K562 (cell line): ENCODE measurements around the gene ZNF474. TPM values are rescaled to one million over a fixed set of nuclear protein-coding genes. Genes with fewer than 3 reads are reported as not detected.
A peak's percentile ranks its signal among the peaks of the same experiment; 100 is the strongest.

Source experiments
- ATAC-seq: fragments of 200-7000 bp; cut with Tn5 transposase; 3 replicates; pipeline ENCODE4 v1.9.1; 2020; ENCODE audit warnings: moderate library complexity
- BruUV-seq: library from RNA; stranded (reverse); fragments of 400-500 nt; replicated peaks from 2 replicates; lab custom pipeline; 2021; lab: Mats Ljungman, UMichigan
- CTCF ChIA-PET: fragments of 300-600 bp; formaldehyde crosslinking; extraction: SDS; loops from one replicate; lab custom pipeline; 2021; ENCODE audit warnings: low intra/inter-chr PET ratio; lab: Yijun Ruan, JAX
- POLR2A ChIA-PET: fragments of 300-600, 350-650 bp; sonication (Branson Sonifier 250); formaldehyde crosslinking; extraction: SDS; loops from one replicate; lab custom pipeline; 2021; ENCODE audit warnings: antibody characterized with exemption, inconsistent platforms; lab: Yijun Ruan, JAX
- DNase-seq, 4 experiments: peaks; one replicate each; pipeline versions ENCODE4 v3.0.0 to v3.0.0-alpha.2; 2011 to 2018; ENCODE audit warnings: low spot score in 3 of 4, mixed read lengths in 3 of 4; ENCODE audit errors: extremely low read depth in 1 of 4
- FAIRE-seq: peaks from 2 replicates; lab custom pipeline; 2011; peaks lifted over from hg19 to GRCh38; lab: Jason Lieb, UNC
- H2AFZ ChIP-seq: 2 replicates; pipeline ENCODE4 v1.6.0; 2011; ENCODE audit warnings: low read depth, low read length, control low read depth, inconsistent platforms
- H3K27ac ChIP-seq: fragments of 200-600 bp; 3 replicates; pipeline ENCODE4 v1.8.0; 2011; ENCODE audit warnings: low read depth, mild to moderate bottlenecking, control low read depth, inconsistent platforms, low read length, moderate library complexity, mixed read lengths; ENCODE audit errors: extremely low read depth
- H3K27me3 ChIP-seq, 2 experiments: fragments of 300-600 bp in 1 of 2; 2 replicates in 1 of 2; 3 replicates in 1 of 2; pipeline versions ENCODE4 v1.6.0 to v1.8.0; 2011; ENCODE audit warnings: inconsistent platforms in 2 of 2, low read length in 2 of 2, mild to moderate bottlenecking in 1 of 2, mixed read lengths in 1 of 2, moderate library complexity in 1 of 2; ENCODE audit not compliant: control insufficient read depth in 2 of 2, insufficient read depth in 2 of 2
- H3K36me3 ChIP-seq: fragments of 300-600 bp; 3 replicates; pipeline ENCODE4 v1.8.0; 2011; ENCODE audit warnings: mild to moderate bottlenecking, low read length, inconsistent platforms; ENCODE audit not compliant: control insufficient read depth, insufficient read depth
- H3K4me1 ChIP-seq, 2 experiments: fragments of 200-600 bp in 1 of 2; replicated peaks in 1 of 2; 2 replicates in 1 of 2; 3 replicates in 1 of 2; pipeline versions ENCODE4 v1.5.1 to v1.8.0; 2011; ENCODE audit warnings: inconsistent platforms in 2 of 2, low read length in 2 of 2, mild to moderate bottlenecking in 1 of 2, mixed read lengths in 1 of 2, moderate library complexity in 1 of 2; ENCODE audit not compliant: control insufficient read depth in 2 of 2, insufficient read depth in 2 of 2
- H3K4me2 ChIP-seq: 2 replicates; pipeline ENCODE4 v1.6.1; 2011; ENCODE audit warnings: low read length, control low read depth, inconsistent platforms, mixed read lengths; ENCODE audit not compliant: insufficient read depth
- H3K4me3 ChIP-seq: fragments of 200-600 bp; sonication (generic), shearing (Covaris generic); 2 replicates; pipeline ENCODE4 v1.5.1; 2016; ENCODE audit warnings: control low read depth, inconsistent platforms
- H3K79me2 ChIP-seq: fragments of 200-600 bp; 3 replicates; pipeline ENCODE4 v1.8.0; 2011; ENCODE audit warnings: low read length, inconsistent platforms; ENCODE audit not compliant: control insufficient read depth, insufficient read depth
- H3K9ac ChIP-seq, 2 experiments: 2 replicates each; pipeline versions ENCODE4 v1.6.0 to v1.6.1; 2011; ENCODE audit warnings: low read depth in 2 of 2, low read length in 2 of 2, control low read depth in 1 of 2, inconsistent platforms in 1 of 2, mild to moderate bottlenecking in 1 of 2, mixed read lengths in 1 of 2; ENCODE audit not compliant: insufficient read depth in 1 of 2
- H3K9me1 ChIP-seq: one replicate; pipeline ENCODE4 v1.6.0; 2011; ENCODE audit warnings: inconsistent platforms, mild to moderate bottlenecking, low read length, moderate library complexity; ENCODE audit not compliant: control insufficient read depth, insufficient read depth
- H3K9me3 ChIP-seq: replicated peaks from 2 replicates; pipeline ENCODE4 v1.5.1; 2011; ENCODE audit warnings: low read depth, low read length, inconsistent platforms; ENCODE audit not compliant: control insufficient read depth, insufficient read depth
- H4K20me1 ChIP-seq: replicated peaks from 2 replicates; pipeline ENCODE4 v1.6.1; 2011; ENCODE audit warnings: low read length, inconsistent platforms, mixed read lengths; ENCODE audit not compliant: control insufficient read depth, insufficient read depth
- ASH1L ChIP-seq: fragments of 450-650 bp; IDR thresholded peaks from 2 replicates; pipeline ENCODE4 v1.6.1; 2018; ENCODE audit warnings: borderline replicate concordance, mild to moderate bottlenecking, low read depth; ENCODE audit not compliant: partially characterized antibody
- HMG20B ChIP-seq: fragments of 250-450 bp; sonication (Bioruptor Pico); IDR thresholded peaks from 2 replicates; pipeline ENCODE4 v1.5.0; 2021; ENCODE audit warnings: mild to moderate bottlenecking
- MGA ChIP-seq: fragments of 450-650 bp; IDR thresholded peaks from 2 replicates; pipeline ENCODE4 v1.6.1; 2016; ENCODE audit warnings: mild to moderate bottlenecking, moderate library complexity
- SRF ChIP-seq, 2 experiments: fragments of 250-450, 450-650 bp in 1 of 2; sonication (Bioruptor Pico) in 1 of 2; sonication (generic) in 1 of 2; formaldehyde crosslinking; IDR thresholded peaks; 2 replicates each; pipeline versions ENCODE4 v1.5.0 to v1.5.1; 2020 to 2022; ENCODE audit warnings: mild to moderate bottlenecking in 1 of 2, missing genetic modification reagents in 1 of 2
- TFAP4 ChIP-seq: sonication (generic); formaldehyde crosslinking; IDR thresholded peaks from 2 replicates; pipeline ENCODE4 v1.8.0; 2022; ENCODE audit warnings: missing genetic modification reagents, mild to moderate bottlenecking, moderate library complexity, borderline replicate concordance
- THRA ChIP-seq: fragments of 450-650 bp; IDR thresholded peaks from 2 replicates; pipeline ENCODE4 v1.6.1; 2017; ENCODE audit warnings: mild to moderate bottlenecking, moderate library complexity
- WGBS: fragments of 100-300 bp; shearing (Covaris generic); methylation state at CpG from one replicate; pipeline ENCODE4 v1.1.6; 2016; ENCODE audit warnings: low coverage, mixed read lengths; ENCODE audit not compliant: insufficient coverage; ENCODE audit errors: missing lambda C conversion rate; 5-methylcytosine and 5-hydroxymethylcytosine counted together
- in situ Hi-C: fragments of 300-500 bp; cut with MboI; formaldehyde crosslinking; loops from 4 replicates; pipeline ENCODE4 v1.15.0; 2018; ENCODE audit warnings: inconsistent platforms, mixed read lengths
- intact Hi-C: fragments of 100-400 bp; cut with micrococcal nuclease; formaldehyde crosslinking; loops from 2 replicates; pipeline ENCODE4 v1.14.2; 2022
- polyA plus RNA-seq, 8 experiments: library from polyadenylated mRNA; depleted of rRNA in 4 of 8; stranded (reverse) in 5 of 8; unstranded in 3 of 8; fragments of >200 nt; fragmentation: Nextera tagmentation in 2 of 8; fragmentation: Illumina TruSeq in 1 of 8; extraction: Ambion mirVana in 2 of 8; extraction: Trizol in 1 of 8; gene quantifications; 2 replicates each; pipeline versions ENCODE4 v1.2.1 to v1.2.3, GENCODE V29; 2011 to 2014; ENCODE audit warnings: inconsistent platforms in 1 of 8, missing spikeins in 1 of 8
- total RNA-seq, 7 experiments: library from RNA; depleted of rRNA in 6 of 7; stranded (reverse); fragments of >200 nt in 6 of 7; fragmentation: Illumina TruSeq in 2 of 7; extraction: Trizol in 2 of 7; gene quantifications; 2 replicates each; pipeline versions ENCODE4 v1.2.1 to v1.2.3, GENCODE V29; 2011 to 2021; ENCODE audit warnings: low replicate concordance in 1 of 7

Gene ZNF474
- total and polyA plus RNA-seq, 9 of the 15 experiments (the other 6 are each of a cell fraction or from before 2014, with no cell fraction given) = 0.16 to 0.62 (median 0.39) TPM

GRCh38 chr5:122151640-122152039, 22.3 kb downstream of the ZNF474 start:
- Histone ChIP-seq H2AFZ (peak overlapping the region; percentile 46), H3K9me1 (no peaks in the 10 kb centered on the region), H4K20me1 (no peaks in the 10 kb centered on the region), H3K9ac (no peak overlapping the region), H3K27ac (no peak overlapping the region), H3K4me3 (no peak overlapping the region), H3K79me2 (no peaks in the 10 kb centered on the region), H3K4me2 (no peak overlapping the region), H3K9me3 (no peaks in the 10 kb centered on the region), H3K27me3 (no peaks in the 10 kb centered on the region), H3K4me1 (peaks cover 4 to 14% of the 10 kb centered on the region in 2 experiments; a peak in 3 of 5 replicates), H3K36me3 (no peaks in the 10 kb centered on the region)
- BruUV-seq = no TSS peak
- POLR2A ChIA-PET = interaction anchor here (1.4 kb wide), 1 partner anchor 17 kb away, joined by 3 read pairs; no protein-coding TSS in a partner anchor
- 45% methylated on average over 3 of the region's 4 CpGs for WGBS
- intact Hi-C loops (loop anchor here (1.0 kb wide), 1 partner anchor 38 kb away; no protein-coding TSS in a partner anchor), in situ Hi-C loops (no loop called here)
- CTCF ChIA-PET = no interaction called here
- ATAC-seq (no peak), FAIRE-seq (no peak), DNase-seq (no peak)
- no peak for TF ChIP-seq THRA
- no peak for TF ChIP-seq TFAP4
- no peak for TF ChIP-seq MGA
- no peak for TF ChIP-seq ASH1L
- TF ChIP-seq HMG20B = no peak
- TF ChIP-seq SRF (CRISPR knock-in tag; IDR thresholded peaks at IDR 0.05) = no peak
